ENCODE results near the gene PRXL2A. TPM values are rescaled to one million over a fixed set of nuclear protein-coding genes. Genes with fewer than 3 reads are reported as not detected.
A peak's percentile ranks its signal among the peaks of the same experiment; 100 is the strongest.

Gene PRXL2A
- total RNA-seq, 1 donor from 2014 or later = 52.9 TPM

- Histone ChIP-seq H3K4me3 (peak overlapping the region; percentile 34), H3K4me1 (peaks cover 95% of the 10 kb centered on the region), H3K36me3 (no peaks in the 10 kb centered on the region), H3K9me3 (no peaks in the 10 kb centered on the region), H3K27me3 (no peaks in the 10 kb centered on the region), H3K27ac (peak overlapping the region; percentile 98)
- ATAC-seq = peak; percentile 15
- intact Hi-C loops (cut with DNase I) = loop anchor here (5.0 kb wide), 1 partner anchor 46 kb away; no protein-coding TSS in a partner anchor
- DNase-seq = no peak
- TF ChIP-seq CTCF (IDR thresholded peaks at IDR 0.05) = no peak
These were observed 53.1 kb downstream of the PRXL2A start for GRCh38 chr10:80461208-80462183.

GRCh38 chr10:80462299-80462980 is 54.1 kb downstream of the PRXL2A start:
- ATAC-seq (no peak), DNase-seq (no peak)
- H3K36me3 ChIP-seq = no peaks in the 10 kb centered on the region
- peaks cover 100% of the 10 kb centered on the region for H3K4me1 ChIP-seq
- no peaks in the 10 kb centered on the region for H3K27me3 ChIP-seq
- intact Hi-C loops (cut with DNase I) = loop anchor here (5.0 kb wide), 1 partner anchor 45 kb away; no protein-coding TSS in a partner anchor
- peak overlapping the region; percentile 98 for H3K27ac ChIP-seq
- H3K4me3 ChIP-seq = no peak overlapping the region
- H3K9me3 ChIP-seq = no peaks in the 10 kb centered on the region
- no peak for TF ChIP-seq CTCF (IDR thresholded peaks at IDR 0.05)

- H3K4me3 ChIP-seq = no peak overlapping the region
- no peaks in the 10 kb centered on the region for H3K9me3 ChIP-seq
- ATAC-seq = no peak
- no peaks in the 10 kb centered on the region for H3K36me3 ChIP-seq
- H3K4me1 ChIP-seq = peaks cover 100% of the 10 kb centered on the region
- intact Hi-C loops (cut with DNase I) = loop anchor here (5.0 kb wide), 1 partner anchor 44 kb away; no protein-coding TSS in a partner anchor
- no peak for TF ChIP-seq CTCF (IDR thresholded peaks at IDR 0.05)
- peak overlapping the region; percentile 98 for H3K27ac ChIP-seq
- no peak for DNase-seq
- no peaks in the 10 kb centered on the region for H3K27me3 ChIP-seq
These were observed 54.8 kb downstream of the PRXL2A start for GRCh38 chr10:80462981-80463741.

GRCh38 chr10:80463868-80464267 is 55.5 kb downstream of the PRXL2A start:
- no peaks in the 10 kb centered on the region for H3K9me3 ChIP-seq
- TF ChIP-seq CTCF (IDR thresholded peaks at IDR 0.05) = no peak
- no peak for ATAC-seq
- H3K4me3 ChIP-seq = no peak overlapping the region
- DNase-seq = no peak
- peaks cover 100% of the 10 kb centered on the region for H3K4me1 ChIP-seq
- intact Hi-C loops (cut with DNase I) = loop anchor here (5.0 kb wide), 1 partner anchor 43 kb away; no protein-coding TSS in a partner anchor
- H3K27ac ChIP-seq = peak overlapping the region; percentile 98
- peaks cover 4% of the 10 kb centered on the region for H3K36me3 ChIP-seq
- H3K27me3 ChIP-seq = no peaks in the 10 kb centered on the region
